H9 (cell line): Measurements from ENCODE around the gene DUT. TPM values are rescaled to one million over a fixed set of nuclear protein-coding genes. Genes with fewer than 3 reads are reported as not detected.
A peak's percentile ranks its signal among the peaks of the same experiment; 100 is the strongest.

Source experiments
- DNase-seq: peaks from one replicate; pipeline ENCODE4 v3.0.0-alpha.2; 2017
- H2AFZ ChIP-seq: one replicate; pipeline ENCODE4 v1.6.1; 2013; ENCODE audit warnings: mild to moderate bottlenecking, low read length, control low read depth, moderate library complexity
- H2AK5ac ChIP-seq: 2 replicates; pipeline ENCODE4 v1.6.1; 2013; ENCODE audit warnings: low read length, control low read depth, mixed read lengths; ENCODE audit not compliant: insufficient read length
- H2BK120ac ChIP-seq: one replicate; pipeline ENCODE4 v1.6.1; 2013; ENCODE audit warnings: low read depth, mild to moderate bottlenecking, low read length, control low read depth, inconsistent platforms; ENCODE audit not compliant: poor library complexity, severe bottlenecking
- H2BK12ac ChIP-seq: 2 replicates; pipeline ENCODE4 v1.6.1; 2013; ENCODE audit warnings: low read length, control low read depth, mixed read lengths, low read depth; ENCODE audit not compliant: insufficient read length
- H2BK15ac ChIP-seq: 2 replicates; pipeline ENCODE4 v1.6.1; 2013; ENCODE audit warnings: low read depth, low read length, control low read depth
- H2BK20ac ChIP-seq: one replicate; pipeline ENCODE4 v1.6.1; 2013; ENCODE audit warnings: low read depth, mild to moderate bottlenecking, low read length, control low read depth, inconsistent platforms; ENCODE audit not compliant: poor library complexity, severe bottlenecking
- H2BK5ac ChIP-seq: 2 replicates; pipeline ENCODE4 v1.6.1; 2013; ENCODE audit warnings: low read length, control low read depth, mixed read lengths; ENCODE audit not compliant: insufficient read length
- H3K14ac ChIP-seq: 2 replicates; pipeline ENCODE4 v1.6.1; 2013; ENCODE audit warnings: low read length, control low read depth; ENCODE audit not compliant: insufficient read depth
- H3K18ac ChIP-seq: 2 replicates; pipeline ENCODE4 v1.6.1; 2013; ENCODE audit warnings: low read depth, mild to moderate bottlenecking, mixed read lengths, low read length, control low read depth; ENCODE audit not compliant: insufficient read length
- H3K23ac ChIP-seq: 2 replicates; pipeline ENCODE4 v1.6.1; 2013; ENCODE audit warnings: low read length, control low read depth, mixed read lengths, low read depth; ENCODE audit not compliant: insufficient read length
- H3K23me2 ChIP-seq: 2 replicates; pipeline ENCODE4 v1.6.1; 2013; ENCODE audit warnings: low read depth, mild to moderate bottlenecking, mixed read lengths, low read length, control low read depth; ENCODE audit not compliant: insufficient read length, poor library complexity, severe bottlenecking
- H3K27ac ChIP-seq: 2 replicates; pipeline ENCODE4 v1.5.1; 2013; ENCODE audit warnings: low read length, control low read depth, mixed read lengths, low read depth; ENCODE audit not compliant: insufficient read length
- H3K27me3 ChIP-seq: 2 replicates; pipeline ENCODE4 v1.6.1; 2013; ENCODE audit warnings: low read length, control low read depth, inconsistent platforms; ENCODE audit not compliant: insufficient read depth
- H3K4ac ChIP-seq: 2 replicates; pipeline ENCODE4 v1.6.1; 2013; ENCODE audit warnings: low read depth, mild to moderate bottlenecking, control low read depth, inconsistent platforms, low read length, moderate library complexity
- H3K4me1 ChIP-seq: 2 replicates; pipeline ENCODE4 v1.6.1; 2013; ENCODE audit warnings: low read length, control low read depth, inconsistent platforms; ENCODE audit not compliant: insufficient read depth
- H3K4me2 ChIP-seq: 2 replicates; pipeline ENCODE4 v1.6.1; 2013; ENCODE audit warnings: low read length, control low read depth, mixed read lengths; ENCODE audit not compliant: insufficient read length, insufficient read depth
- H3K56ac ChIP-seq: 2 replicates; pipeline ENCODE4 v1.6.1; 2013; ENCODE audit warnings: low read depth, mild to moderate bottlenecking, mixed read lengths, low read length, control low read depth; ENCODE audit not compliant: insufficient read length
- H3K79me1 ChIP-seq: 2 replicates; pipeline ENCODE4 v1.6.1; 2013; ENCODE audit warnings: low read depth, mild to moderate bottlenecking, moderate library complexity, low read length, control low read depth, inconsistent platforms; ENCODE audit not compliant: insufficient read depth, poor library complexity, severe bottlenecking
- H3K79me2 ChIP-seq: 2 replicates; pipeline ENCODE4 v1.6.1; 2013; ENCODE audit warnings: low read length, control low read depth, inconsistent platforms; ENCODE audit not compliant: insufficient read depth
- H3K9ac ChIP-seq: 2 replicates; pipeline ENCODE4 v1.6.1; 2013; ENCODE audit warnings: low read length, control low read depth, mixed read lengths; ENCODE audit not compliant: insufficient read length; ENCODE audit errors: extremely low read depth
- H3K9me3 ChIP-seq: one replicate; pipeline ENCODE4 v1.6.1; 2013; ENCODE audit warnings: low read depth, low read length, inconsistent platforms; ENCODE audit not compliant: control insufficient read depth
- H3T11ph ChIP-seq: one replicate; pipeline ENCODE4 v1.6.1; 2013; ENCODE audit warnings: mild to moderate bottlenecking, low read length, control low read depth, inconsistent platforms
- H4K20me1 ChIP-seq: one replicate; pipeline ENCODE4 v1.6.1; 2013; ENCODE audit not compliant: control insufficient read depth, insufficient read length, insufficient read depth
- H4K5ac ChIP-seq: 2 replicates; pipeline ENCODE4 v1.6.1; 2013; ENCODE audit warnings: low read depth, mild to moderate bottlenecking, mixed read lengths, low read length, control low read depth; ENCODE audit not compliant: insufficient read length
- H4K8ac ChIP-seq: replicated peaks from 2 replicates; pipeline ENCODE4 v1.6.1; 2013; ENCODE audit warnings: low read length, control low read depth, mixed read lengths, low read depth; ENCODE audit not compliant: insufficient read length
- H4K91ac ChIP-seq: 2 replicates; pipeline ENCODE4 v1.6.1; 2013; ENCODE audit warnings: low read depth, mild to moderate bottlenecking, moderate library complexity, mixed read lengths, low read length, control low read depth; ENCODE audit not compliant: insufficient read length
- H3K27ac Mint-ChIP-seq, 3 experiments: 2 replicates in 2 of 3; 3 replicates in 1 of 3; pipeline ENCODE4 v1.8.0; 2020 to 2021; ENCODE audit warnings: mixed read lengths in 3 of 3, mild to moderate bottlenecking in 1 of 3, moderate library complexity in 1 of 3
- H3K27me3 Mint-ChIP-seq: 2 replicates; pipeline ENCODE4 v1.8.0; 2021; ENCODE audit warnings: low read depth, mild to moderate bottlenecking, moderate library complexity, mixed read lengths
- H3K36me3 Mint-ChIP-seq, 3 experiments: 2 replicates in 2 of 3; 3 replicates in 1 of 3; pipeline ENCODE4 v1.8.0; 2020 to 2021; ENCODE audit warnings: low read depth in 3 of 3, mixed read lengths in 3 of 3; ENCODE audit not compliant: insufficient read depth in 1 of 3
- H3K4me1 Mint-ChIP-seq, 2 experiments: 2 replicates each; pipeline ENCODE4 v1.8.0; 2020; ENCODE audit warnings: mixed read lengths in 2 of 2
- H3K4me3 Mint-ChIP-seq, 2 experiments: 2 replicates in 1 of 2; 3 replicates in 1 of 2; pipeline ENCODE4 v1.8.0; 2020 to 2021; ENCODE audit warnings: mild to moderate bottlenecking in 2 of 2, mixed read lengths in 2 of 2, moderate library complexity in 1 of 2
- H3K9me3 Mint-ChIP-seq, 2 experiments: 2 replicates in 1 of 2; 3 replicates in 1 of 2; pipeline ENCODE4 v1.8.0; 2020; ENCODE audit warnings: mild to moderate bottlenecking in 2 of 2, mixed read lengths in 2 of 2, moderate library complexity in 1 of 2
- CTCF ChIP-seq: fragments of 200-600 bp; sonication (generic); conservative IDR thresholded peaks from 3 replicates; pipeline ENCODE4 v1.8.0; 2021; ENCODE audit warnings: antibody characterized with exemption, mild to moderate bottlenecking
- WGBS: extraction: QIAGEN DNeasy Blood & Tissue Kit; methylation state at CpG from one replicate; pipeline ENCODE4 v1.1.7; 2013; ENCODE audit warnings: missing lambda C conversion rate, low lambda C conversion rate, mixed read lengths; ENCODE audit not compliant: insufficient read length; ENCODE audit errors: extremely low coverage; 5-methylcytosine and 5-hydroxymethylcytosine counted together
- total RNA-seq: library from RNA; stranded (reverse); gene quantifications from 2 replicates; pipeline ENCODE4 v1.2.1, GENCODE V29; 2021

The DUT gene
- total RNA-seq, 1 experiment from 2014 or later = 137 TPM

GRCh38 chr15:48336940-48337339, 5.7 kb downstream of the DUT start:
- DNase-seq = peak; percentile 48
- Histone ChIP-seq H3K14ac (no peak overlapping the region), H3K9ac (no peak overlapping the region), H3K4me1 (no peaks in the 10 kb centered on the region), H4K91ac (no peak overlapping the region), H3K4me2 (no peak overlapping the region), H3K27ac (no peak overlapping the region), H3T11ph (no peak overlapping the region), H3K27me3 (no peaks in the 10 kb centered on the region), H3K18ac (no peak overlapping the region), H2BK5ac (no peak overlapping the region), H4K5ac (no peak overlapping the region), H2BK20ac (no peak overlapping the region), H3K4ac (no peak overlapping the region), H3K23ac (no peak overlapping the region), H3K56ac (no peak overlapping the region), H2AK5ac (no peak overlapping the region), H3K79me1 (no peaks in the 10 kb centered on the region), H3K9me3 (no peaks in the 10 kb centered on the region), H2BK120ac (no peak overlapping the region), H3K79me2 (no peaks in the 10 kb centered on the region; the same call in 1 of the 2 replicates), H4K20me1 (no peaks in the 10 kb centered on the region), H2BK15ac (no peak overlapping the region), H4K8ac (no peak overlapping the region), H2BK12ac (no peak overlapping the region), H2AFZ (no peak overlapping the region), H3K23me2 (peaks cover 5% of the 10 kb centered on the region)
- TF ChIP-seq CTCF = peak; percentile 67
- H3K4me3 Mint-ChIP-seq = no peak overlapping the region
- H3K9me3 Mint-ChIP-seq = no peaks in the 10 kb centered on the region
- no peaks in the 10 kb centered on the region for H3K27me3 Mint-ChIP-seq
- no peak overlapping the region for H3K27ac Mint-ChIP-seq
- no CpG with 5 or more reads among the region's 2 CpGs for WGBS
- H3K36me3 Mint-ChIP-seq = peaks cover 16 to 67% (median 51%) of the 10 kb centered on the region in 3 experiments
- peaks cover 20 to 28% of the 10 kb centered on the region in 2 experiments for H3K4me1 Mint-ChIP-seq
